ENCODE measurements around the gene ACSL6.

DNA sequence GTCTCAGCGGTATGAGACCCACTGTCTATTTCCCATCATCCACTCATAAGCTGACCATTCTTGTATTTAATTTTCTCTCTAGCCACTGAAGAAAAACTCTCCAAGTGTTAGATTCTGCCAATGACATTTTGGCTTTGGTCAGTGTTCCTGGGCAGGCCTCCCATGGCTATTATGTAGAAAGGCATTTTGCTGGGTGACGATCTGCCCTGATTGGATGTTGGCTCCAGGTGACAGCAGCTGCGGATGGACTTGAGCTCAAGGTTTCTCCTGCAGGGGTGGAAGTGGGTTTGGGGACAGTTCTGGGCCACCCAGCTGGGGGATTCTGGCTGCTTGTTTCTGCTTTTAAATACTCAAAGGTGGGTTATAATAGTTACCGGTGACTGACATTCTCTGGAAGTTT lies 31.6 kb downstream of the ACSL6 start:
- TF ChIP-seq POLR2AphosphoS5 (IDR thresholded peaks at IDR 0.05; ENCODE audit: low read depth, low read length) (no peak), TAF1 (IDR thresholded peaks at IDR 0.05; ENCODE audit: low read depth, low read length) (no peak), POLR2A (IDR thresholded peaks at IDR 0.05; ENCODE audit: low read depth, low read length) (no peak), PAX5 (IDR thresholded peaks at IDR 0.05; ENCODE audit: insufficient read depth, low read length, severe bottlenecking) (no peak), POU2F2 (IDR thresholded peaks at IDR 0.05; ENCODE audit: low read depth, low read length) (no peak)
